Measurements from ENCODE around the gene BMI1. TPM values are rescaled to one million over a fixed set of nuclear protein-coding genes. Genes with fewer than 3 reads are reported as not detected.

Gene BMI1
- 62.1 and 64.3 TPM in 2 replicates for total RNA-seq
- long read RNA-seq, transcript BMI1-201 (10 exons, 3,428 nt): major isoform, 18 of 44 reads
- long read RNA-seq, partial matches to known transcripts: 16 of 44 reads
- long read RNA-seq, other reads (novel, unspliced or antisense): 9 of 44 reads

- Mint-ChIP-seq H3K27ac (peak within 1 kb of the TSS; percentile 95), H3K9me3 (ENCODE audit: low read depth) (no peaks in the 10 kb centered on the region), H3K4me3 (ENCODE audit: low read depth) (peak within 1 kb of the TSS; percentile 92), H3K36me3 (ENCODE audit: insufficient read depth) (no peaks in the 10 kb centered on the region), H3K27me3 (peaks cover 57% of the 10 kb centered on the region), H3K4me1 (ENCODE audit: low read depth) (peaks cover 41% of the 10 kb centered on the region)
- TF ChIP-seq CTCF (IDR thresholded peaks at IDR 0.05; ENCODE audit: unreplicated experiment): no peak
- peak; percentile 63 for DNase-seq (ENCODE audit: low spot score, unreplicated experiment)
Measured at GRCh38 chr10:22320591-22321155, at the start of gene BMI1. TSS of gene BMI1 (plus strand) at chr10:22321099. CDS start at chr10:22326450, 5,351 bp downstream.

- TF ChIP-seq CTCF (IDR thresholded peaks at IDR 0.05; ENCODE audit: unreplicated experiment): no peak
- Mint-ChIP-seq H3K27me3 (peaks cover 10% of the 10 kb centered on the region), H3K36me3 (ENCODE audit: insufficient read depth) (no peaks in the 10 kb centered on the region), H3K27ac (no peak overlapping the region), H3K4me1 (ENCODE audit: low read depth) (no peaks in the 10 kb centered on the region), H3K9me3 (ENCODE audit: low read depth) (no peaks in the 10 kb centered on the region), H3K4me3 (ENCODE audit: low read depth) (no peak overlapping the region)
- no peak for DNase-seq (ENCODE audit: low spot score, unreplicated experiment)
Measured at GRCh38 chr10:22271786-22272185, 49.1 kb upstream of the BMI1 start.

GRCh38 chr10:22278441-22278782, 42.5 kb upstream of the BMI1 start:
- Mint-ChIP-seq H3K4me1 (ENCODE audit: low read depth) (peaks cover 2% of the 10 kb centered on the region), H3K9me3 (ENCODE audit: low read depth) (no peaks in the 10 kb centered on the region), H3K4me3 (ENCODE audit: low read depth) (no peak overlapping the region), H3K27me3 (peaks cover 22% of the 10 kb centered on the region), H3K36me3 (ENCODE audit: insufficient read depth) (no peaks in the 10 kb centered on the region), H3K27ac (no peak overlapping the region)
- DNase-seq (ENCODE audit: low spot score, unreplicated experiment): no peak
- TF ChIP-seq CTCF (IDR thresholded peaks at IDR 0.05; ENCODE audit: unreplicated experiment): no peak

- no peak for DNase-seq (ENCODE audit: low spot score, unreplicated experiment)
- Mint-ChIP-seq H3K4me3 (ENCODE audit: low read depth) (no peak overlapping the region), H3K4me1 (ENCODE audit: low read depth) (peaks cover 2% of the 10 kb centered on the region), H3K27me3 (peaks cover 22% of the 10 kb centered on the region), H3K9me3 (ENCODE audit: low read depth) (no peaks in the 10 kb centered on the region), H3K36me3 (ENCODE audit: insufficient read depth) (no peaks in the 10 kb centered on the region), H3K27ac (no peak overlapping the region)
- no peak for TF ChIP-seq CTCF (IDR thresholded peaks at IDR 0.05; ENCODE audit: unreplicated experiment)
Measured at GRCh38 chr10:22280078-22280477, 40.8 kb upstream of the BMI1 start.

GRCh38 chr10:22285130-22285529, 35.8 kb upstream of the BMI1 start:
- Mint-ChIP-seq H3K4me1 (ENCODE audit: low read depth) (no peaks in the 10 kb centered on the region), H3K27me3 (peaks cover 6% of the 10 kb centered on the region), H3K4me3 (ENCODE audit: low read depth) (no peak overlapping the region), H3K36me3 (ENCODE audit: insufficient read depth) (no peaks in the 10 kb centered on the region), H3K9me3 (ENCODE audit: low read depth) (no peaks in the 10 kb centered on the region), H3K27ac (no peak overlapping the region)
- DNase-seq (ENCODE audit: low spot score, unreplicated experiment): no peak
- TF ChIP-seq CTCF (IDR thresholded peaks at IDR 0.05; ENCODE audit: unreplicated experiment): no peak
